Testis (tissue), 3 donors: ENCODE data around the gene FAM110A. TPM values are rescaled to one million over a fixed set of nuclear protein-coding genes. Genes with fewer than 3 reads are reported as not detected.

Source experiments
- DNase-seq: peaks from one replicate; pipeline ENCODE4 v3.0.0-alpha.2; 2019
- H3K27ac ChIP-seq, 2 donors: fragments of 200-600 bp; sonication (generic); one replicate each; pipeline ENCODE4 v1.5.1; 2019
- H3K27me3 ChIP-seq: fragments of 200-600 bp; sonication (generic); one replicate; pipeline ENCODE4 v1.5.1; 2019
- H3K36me3 ChIP-seq: fragments of 200-600 bp; sonication (generic); one replicate; pipeline ENCODE4 v1.5.1; 2017; ENCODE audit warnings: low read depth; ENCODE audit errors: missing control alignments
- H3K4me1 ChIP-seq: fragments of 200-600 bp; sonication (generic); one replicate; pipeline ENCODE4 v1.5.1; 2019
- H3K4me3 ChIP-seq, 2 donors: fragments of 200-600 bp; sonication (generic); one replicate each; pipeline ENCODE4 v1.5.1; 2017 to 2019
- H3K9me3 ChIP-seq: fragments of 200-600 bp; sonication (generic); one replicate; pipeline ENCODE4 v1.5.1; 2017
- POLR2A ChIP-seq: fragments of 450-650 bp; IDR thresholded peaks from one replicate; pipeline ENCODE4 v1.6.1; 2017; ENCODE audit warnings: antibody characterized with exemption, mild to moderate bottlenecking, moderate library complexity
- WGBS, 2 donors: methylation state at CpG; one replicate each; pipeline ENCODE4 v1.1.5; 2018; 5-methylcytosine and 5-hydroxymethylcytosine counted together
- intact Hi-C: fragments of 100-400 bp; cut with DNase I; formaldehyde crosslinking; loops from one replicate; pipeline ENCODE4 v1.15.1; 2023; ENCODE audit warnings: low total_unique reads
- polyA plus RNA-seq: library from polyadenylated mRNA; stranded (reverse); fragments of 350-450 nt; fragmentation: Illumina TruSeq; extraction: RNeasy Lipid Tissue Mini Kit (QIAGEN cat#74804); gene quantifications from one replicate; pipeline ENCODE4 v1.2.3, GENCODE V29; 2014; ENCODE audit warnings: low read depth, low replicate concordance; ENCODE audit not compliant: insufficient read depth
- total RNA-seq, 2 donors: library from RNA; depleted of rRNA; stranded (reverse); fragments of >200 nt; gene quantifications; one replicate each; pipeline ENCODE4 v1.2.3, GENCODE V29; 2016
- TF ChIP-seq, protein P1 (sequence below), 3 experiments: fragments of 450-650 bp in 2 of 3; fragments of 200-600 bp in 1 of 3; sonication (generic) in 1 of 3; IDR thresholded peaks; one replicate each; pipeline ENCODE4 v1.5.1; 2016 to 2019; ENCODE audit warnings: antibody characterized with exemption in 3 of 3, mild to moderate bottlenecking in 2 of 3, moderate library complexity in 1 of 3

The FAM110A gene
- total and polyA plus RNA-seq, 3 donors from 2014 or later, result 5.1 to 7.7 (median 5.5) TPM

DNA sequence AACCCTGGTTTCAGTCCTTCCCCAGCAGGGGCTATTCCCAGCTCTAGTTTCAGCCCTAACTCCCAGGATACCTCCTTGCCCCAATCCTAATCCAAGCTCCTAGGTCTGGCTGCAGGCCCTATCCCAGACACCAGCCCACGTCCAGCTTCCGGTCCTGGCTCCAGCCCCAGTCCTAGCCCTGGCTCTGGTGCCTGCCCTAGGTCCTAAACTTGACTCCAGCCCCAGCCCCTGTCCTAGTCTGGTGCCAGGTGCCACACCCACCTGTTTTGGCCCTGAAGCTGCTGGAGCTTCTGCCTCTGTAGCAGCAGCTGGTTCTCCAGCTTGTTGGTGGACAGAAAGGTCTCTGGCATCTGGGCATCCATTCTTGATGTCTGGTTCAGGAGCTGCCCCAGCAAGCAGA lies 54.5 kb downstream of the FAM110A start:
- Histone ChIP-seq H3K36me3 (no peaks in the 10 kb centered on the region), H3K27ac (no peak overlapping the region), H3K4me1 (peaks cover 28% of the 10 kb centered on the region), H3K27me3 (no peaks in the 10 kb centered on the region), H3K9me3 (no peaks in the 10 kb centered on the region), H3K4me3 (no peak overlapping the region)
- DNase-seq, result no peak
- no peak for TF ChIP-seq POLR2A
- TF ChIP-seq, protein P1, sequence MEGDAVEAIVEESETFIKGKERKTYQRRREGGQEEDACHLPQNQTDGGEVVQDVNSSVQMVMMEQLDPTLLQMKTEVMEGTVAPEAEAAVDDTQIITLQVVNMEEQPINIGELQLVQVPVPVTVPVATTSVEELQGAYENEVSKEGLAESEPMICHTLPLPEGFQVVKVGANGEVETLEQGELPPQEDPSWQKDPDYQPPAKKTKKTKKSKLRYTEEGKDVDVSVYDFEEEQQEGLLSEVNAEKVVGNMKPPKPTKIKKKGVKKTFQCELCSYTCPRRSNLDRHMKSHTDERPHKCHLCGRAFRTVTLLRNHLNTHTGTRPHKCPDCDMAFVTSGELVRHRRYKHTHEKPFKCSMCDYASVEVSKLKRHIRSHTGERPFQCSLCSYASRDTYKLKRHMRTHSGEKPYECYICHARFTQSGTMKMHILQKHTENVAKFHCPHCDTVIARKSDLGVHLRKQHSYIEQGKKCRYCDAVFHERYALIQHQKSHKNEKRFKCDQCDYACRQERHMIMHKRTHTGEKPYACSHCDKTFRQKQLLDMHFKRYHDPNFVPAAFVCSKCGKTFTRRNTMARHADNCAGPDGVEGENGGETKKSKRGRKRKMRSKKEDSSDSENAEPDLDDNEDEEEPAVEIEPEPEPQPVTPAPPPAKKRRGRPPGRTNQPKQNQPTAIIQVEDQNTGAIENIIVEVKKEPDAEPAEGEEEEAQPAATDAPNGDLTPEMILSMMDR (IDR thresholded peaks at IDR 0.05), result no peak
- intact Hi-C loops, result loop anchor here (10.0 kb wide), 1 partner anchor 67 kb away; no protein-coding TSS in a partner anchor
- WGBS, 2 donors, result 74% methylated on average over 2 of the region's 2 CpGs; no CpG with 5 or more reads in 1 of the 2 donors

DNA sequence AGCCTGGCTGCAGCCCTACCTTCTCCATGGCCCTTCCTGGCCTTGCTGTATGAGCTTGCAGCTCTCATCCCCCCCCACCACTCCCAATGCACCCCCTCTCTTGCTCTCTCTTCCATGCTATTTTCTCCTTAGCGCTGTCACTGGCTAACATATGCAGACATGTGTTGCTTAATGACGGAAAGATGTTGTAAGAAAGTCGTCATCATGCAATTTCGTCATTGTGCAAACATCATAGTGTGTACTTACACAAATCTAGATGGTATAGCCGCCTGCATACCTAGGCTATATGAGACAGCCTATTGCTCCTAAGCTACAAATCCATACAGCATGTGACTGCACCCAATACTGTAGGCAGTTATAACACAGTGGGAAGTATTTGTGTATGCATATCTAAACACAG lies 55.6 kb downstream of the FAM110A start:
- WGBS, 2 donors, result 93 to 97% methylated on average over 5 of the region's 5 CpGs
- TF ChIP-seq POLR2A, result no peak
- TF ChIP-seq, protein P1 (IDR thresholded peaks at IDR 0.05), result no peak
- DNase-seq, result no peak
- no peaks in the 10 kb centered on the region for H3K9me3 ChIP-seq
- no peaks in the 10 kb centered on the region for H3K27me3 ChIP-seq
- intact Hi-C loops, result loop anchor here (10.0 kb wide), 1 partner anchor 66 kb away; no protein-coding TSS in a partner anchor
- H3K4me1 ChIP-seq, result peaks cover 28% of the 10 kb centered on the region
- H3K4me3 ChIP-seq, result no peak overlapping the region
- H3K36me3 ChIP-seq, result no peaks in the 10 kb centered on the region
- no peak overlapping the region for H3K27ac ChIP-seq

DNA sequence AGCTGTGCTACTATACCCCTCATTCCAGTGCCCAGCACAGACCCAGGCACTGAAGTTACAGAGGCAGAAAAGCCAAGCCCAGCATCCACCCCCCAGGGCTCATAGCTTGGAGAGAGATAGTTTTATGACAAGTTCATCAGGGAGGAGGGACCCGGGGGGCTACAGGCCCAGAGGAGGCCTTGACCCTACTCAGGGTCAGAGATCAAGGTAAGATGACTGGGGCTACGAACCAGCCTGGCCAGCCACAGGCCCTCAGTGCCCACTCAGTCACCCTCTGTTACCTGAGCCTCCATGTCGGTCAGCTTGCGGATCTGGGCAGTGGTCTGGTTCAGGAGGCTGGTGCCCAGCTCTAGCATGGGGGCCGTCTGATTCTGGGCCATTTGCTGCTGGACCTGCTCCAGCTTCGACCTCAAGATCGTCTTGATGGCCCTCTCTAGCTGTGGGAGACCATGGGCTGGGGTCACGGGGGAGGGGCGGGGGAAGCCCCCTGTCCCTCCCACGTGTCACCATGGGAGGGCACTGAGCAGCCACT lies 56.5 kb downstream of the FAM110A start:
- Histone ChIP-seq H3K4me3 (no peak overlapping the region), H3K27me3 (no peaks in the 10 kb centered on the region), H3K27ac (no peak overlapping the region), H3K36me3 (no peaks in the 10 kb centered on the region), H3K9me3 (no peaks in the 10 kb centered on the region), H3K4me1 (peaks cover 23% of the 10 kb centered on the region)
- no peak for DNase-seq
- intact Hi-C loops, result loop anchor here (10.0 kb wide), 1 partner anchor 65 kb away; no protein-coding TSS in a partner anchor
- TF ChIP-seq, protein P1 (IDR thresholded peaks at IDR 0.05), result no peak
- no peak for TF ChIP-seq POLR2A
- WGBS, 2 donors, result 72 to 75% methylated on average over 8 to 10 of the region's 10 CpGs

DNA sequence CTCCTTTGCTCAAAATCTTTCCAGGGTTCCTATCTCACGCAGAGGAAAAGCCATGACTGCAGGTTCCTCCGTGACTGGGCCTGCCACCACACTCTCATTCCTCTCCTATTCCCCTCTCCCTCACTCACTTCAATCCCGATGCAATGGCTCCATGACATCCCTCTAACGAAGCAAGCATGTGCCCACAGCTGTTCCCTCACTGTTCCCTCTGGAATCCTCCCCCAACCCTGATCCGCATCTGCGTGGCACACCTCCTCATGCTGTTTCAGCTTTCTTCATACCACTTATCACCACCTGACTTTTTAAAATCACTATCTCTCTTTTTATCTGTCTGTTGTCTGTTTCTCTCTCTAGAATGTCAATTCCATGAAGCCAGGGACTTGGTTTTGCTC lies 57.1 kb downstream of the FAM110A start:
- TF ChIP-seq, protein P1 (IDR thresholded peaks at IDR 0.05), result no peak
- no peak for TF ChIP-seq POLR2A
- 53 to 67% methylated on average over 6 of the region's 6 CpGs for WGBS, 2 donors
- peaks cover 18% of the 10 kb centered on the region for H3K4me1 ChIP-seq

More for the DNA sequence above, 57.1 kb downstream of the FAM110A start:
- H3K36me3 ChIP-seq, result no peaks in the 10 kb centered on the region
- H3K27me3 ChIP-seq, result no peaks in the 10 kb centered on the region
- DNase-seq, result no peak
- no peaks in the 10 kb centered on the region for H3K9me3 ChIP-seq
- H3K4me3 ChIP-seq, result no peak overlapping the region
- intact Hi-C loops, result no loop called here
- H3K27ac ChIP-seq, result no peak overlapping the region
